ENCODE measurements around the gene C1QTNF3.
"Not testable (repeated sequence)": the region's sequence is repeated elsewhere in the genome, so short reads cannot be mapped to it uniquely, and the experiment has no call there.

The C1QTNF3 gene

GRCh38 chr5:34051374-34051980, 8.5 kb upstream of the C1QTNF3 start:
- no peak for DNase-seq (ENCODE audit: low read depth)

GRCh38 chr5:34047774-34048572, 5.0 kb upstream of the C1QTNF3 start:
- no peak for DNase-seq (ENCODE audit: low read depth)

- no peak for DNase-seq (ENCODE audit: low read depth)
These were observed 4.1 kb upstream of the C1QTNF3 start for GRCh38 chr5:34047143-34047542.

GRCh38 chr5:34045996-34046395, 3.0 kb upstream of the C1QTNF3 start:
- DNase-seq (ENCODE audit: low read depth), result no peak

- DNase-seq (ENCODE audit: low read depth), result no peak
These were observed 2.0 kb upstream of the C1QTNF3 start for GRCh38 chr5:34045023-34045422.

- no peak for DNase-seq (ENCODE audit: low read depth)
These were observed 692 bp downstream of the C1QTNF3 start for GRCh38 chr5:34042321-34042720.

- no peak for DNase-seq (ENCODE audit: low read depth)
These were observed 1.6 kb downstream of the C1QTNF3 start for GRCh38 chr5:34041247-34041972.

- no peak for DNase-seq (ENCODE audit: low read depth)
These were observed 2.5 kb downstream of the C1QTNF3 start for GRCh38 chr5:34040472-34040871.

GRCh38 chr5:34039398-34040157, 3.4 kb downstream of the C1QTNF3 start:
- DNase-seq (ENCODE audit: low read depth), result no peak

- no peak for DNase-seq (ENCODE audit: low read depth)
These were observed 4.2 kb downstream of the C1QTNF3 start for GRCh38 chr5:34038838-34039237.

GRCh38 chr5:34038390-34038789, 4.6 kb downstream of the C1QTNF3 start:
- DNase-seq (ENCODE audit: low read depth), result no peak

GRCh38 chr5:34037726-34038125, 5.3 kb downstream of the C1QTNF3 start:
- DNase-seq (ENCODE audit: low read depth), result no peak

GRCh38 chr5:34035756-34036155, 7.3 kb downstream of the C1QTNF3 start:
- DNase-seq (ENCODE audit: low read depth), result no peak

GRCh38 chr5:34034534-34035327, 8.3 kb downstream of the C1QTNF3 start:
- DNase-seq (ENCODE audit: low read depth), result no peak

GRCh38 chr5:34031966-34032365, 11.0 kb downstream of the C1QTNF3 start:
- no peak for DNase-seq (ENCODE audit: low read depth)

GRCh38 chr5:34031117-34031516, 11.9 kb downstream of the C1QTNF3 start:
- no peak for DNase-seq (ENCODE audit: low read depth)

- DNase-seq (ENCODE audit: low read depth), result not testable (repeated sequence)
These were observed 12.4 kb downstream of the C1QTNF3 start for GRCh38 chr5:34030585-34030984.

GRCh38 chr5:34030048-34030447, 13.0 kb downstream of the C1QTNF3 start:
- no peak for DNase-seq (ENCODE audit: low read depth)

- no peak for DNase-seq (ENCODE audit: low read depth)
These were observed 14.7 kb downstream of the C1QTNF3 start for GRCh38 chr5:34028349-34028748.

GRCh38 chr5:34026089-34026761, 16.8 kb downstream of the C1QTNF3 start:
- no peak for DNase-seq (ENCODE audit: low read depth)
